Fibroblast of pulmonary artery (primary cell): ENCODE results near the gene TSPAN14.

ENCODE experiments used
- DNase-seq: peaks from one replicate; pipeline ENCODE4 v3.0.0-alpha.2; 2010; ENCODE audit warnings: low read depth
- H3K4me3 ChIP-seq: replicated peaks from 2 replicates; pipeline ENCODE4 v1.5.1; 2011; ENCODE audit warnings: low read depth, mild to moderate bottlenecking, control low read depth, low read length, moderate library complexity
- CTCF ChIP-seq: IDR thresholded peaks from 2 replicates; pipeline ENCODE4 v1.5.1; 2011; ENCODE audit warnings: mild to moderate bottlenecking, control low read depth, low read length, inconsistent platforms; ENCODE audit errors: missing control alignments

The TSPAN14 gene

GRCh38 chr10:80441831-80442230, 12.3 kb upstream of the TSPAN14 start:
- H3K4me3 ChIP-seq = no peak overlapping the region
- no peak for TF ChIP-seq CTCF
- DNase-seq = no peak

GRCh38 chr10:80442879-80443278, 11.2 kb upstream of the TSPAN14 start:
- no peak for DNase-seq
- TF ChIP-seq CTCF = no peak
- H3K4me3 ChIP-seq = no peak overlapping the region

- H3K4me3 ChIP-seq = no peak overlapping the region
- peak; percentile 59 for TF ChIP-seq CTCF
- peak; percentile 63 for DNase-seq
These were observed 10.6 kb upstream of the TSPAN14 start for GRCh38 chr10:80443531-80443974.

GRCh38 chr10:80444124-80444523, 10.0 kb upstream of the TSPAN14 start:
- TF ChIP-seq CTCF = no peak
- no peak for DNase-seq
- no peak overlapping the region for H3K4me3 ChIP-seq

- TF ChIP-seq CTCF = peak; percentile 97
- peak; percentile 85 for DNase-seq
- no peak overlapping the region for H3K4me3 ChIP-seq
These were observed 9.3 kb upstream of the TSPAN14 start for GRCh38 chr10:80444646-80445319.

- no peak for DNase-seq
- TF ChIP-seq CTCF = no peak
- H3K4me3 ChIP-seq = no peak overlapping the region
These were observed 6.5 kb upstream of the TSPAN14 start for GRCh38 chr10:80447436-80448190.
